Heart left ventricle (tissue), 16 donors: ENCODE data around the gene OSM. TPM values are rescaled to one million over a fixed set of nuclear protein-coding genes. Genes with fewer than 3 reads are reported as not detected.
A peak's percentile ranks its signal among the peaks of the same experiment; 100 is the strongest.
"Not testable (repeated sequence)": the region's sequence is repeated elsewhere in the genome, so short reads cannot be mapped to it uniquely, and the experiment has no call there.

Experiments
- ATAC-seq, 4 donors: fragments of 200-7000 bp; cut with Tn5 transposase; one replicate each; pipeline ENCODE4 v1.9.1; 2020 to 2022; ENCODE audit warnings: moderate library complexity in 4 of 4, mild to moderate bottlenecking in 3 of 4, moderate number of reproducible peaks in 1 of 4
- DNase-seq, 5 donors: peaks; one replicate each; pipeline ENCODE4 v3.0.0-alpha.2; 2020
- H3K27ac ChIP-seq, 12 donors: fragments of 200-600 bp; sonication (generic) in 4 of 12; one replicate each; pipeline versions ENCODE4 v1.5.0 to v1.8.0; 2016 to 2022; ENCODE audit warnings: mild to moderate bottlenecking in 2 of 12
- H3K27me3 ChIP-seq, 9 donors: fragments of 200-600 bp; sonication (generic) in 2 of 9; one replicate each; pipeline versions ENCODE4 v1.5.1 to v1.8.0; 2016 to 2022; ENCODE audit warnings: mild to moderate bottlenecking in 3 of 9
- H3K36me3 ChIP-seq, 9 donors: fragments of 200-600 bp; sonication (generic) in 2 of 9; one replicate each; pipeline versions ENCODE4 v1.5.0 to v1.8.0; 2018 to 2022; ENCODE audit warnings: mild to moderate bottlenecking in 2 of 9
- H3K4me1 ChIP-seq, 12 donors: fragments of 200-600 bp; sonication (generic) in 4 of 12; one replicate each; pipeline versions ENCODE4 v1.5.0 to v1.8.0; 2016 to 2022; ENCODE audit warnings: mild to moderate bottlenecking in 3 of 12
- H3K4me3 ChIP-seq, 12 donors: fragments of 200-600 bp; sonication (generic) in 4 of 12; one replicate each; pipeline versions ENCODE4 v1.5.0 to v1.8.0; 2017 to 2022; ENCODE audit warnings: mild to moderate bottlenecking in 9 of 12, moderate library complexity in 4 of 12
- H3K9me3 ChIP-seq, 12 donors: fragments of 200-600 bp; sonication (generic) in 4 of 12; one replicate each; pipeline versions ENCODE4 v1.5.0 to v1.8.0; 2016 to 2022; ENCODE audit warnings: mild to moderate bottlenecking in 1 of 12
- POLR2A ChIP-seq, 2 donors: fragments of 450-650 bp; IDR thresholded peaks; one replicate each; pipeline ENCODE4 v1.6.1; 2017; ENCODE audit warnings: antibody characterized with exemption in 2 of 2, mild to moderate bottlenecking in 2 of 2, moderate library complexity in 2 of 2
- WGBS, 4 donors: extraction: QIAGEN DNeasy Blood & Tissue Kit in 2 of 4; methylation state at CpG; one replicate each; pipeline versions ENCODE4 v1.1.5 to v1.1.7; 2013 to 2018; 5-methylcytosine and 5-hydroxymethylcytosine counted together
- intact Hi-C, 10 donors: fragments of 100-400 bp; cut with DNase I; formaldehyde crosslinking; loops; one replicate each; pipeline versions ENCODE4 v1.11.1 to v1.14.2; 2022
- polyA plus RNA-seq, 2 donors: library from polyadenylated mRNA; stranded (reverse); fragments of 200-250 nt; gene quantifications; one replicate each; pipeline ENCODE4 v1.2.3, GENCODE V29; 2013
- total RNA-seq, 9 donors: library from RNA; depleted of rRNA in 2 of 9; stranded (reverse); fragments of >200 nt in 2 of 9; fragmentation: NEBNext Ultra II Directional in 3 of 9; extraction: Animal tissue kit (Norgen Biotek cat#: 25700) in 3 of 9; gene quantifications; one replicate each; pipeline versions ENCODE4 v1.1.0 to v1.2.4, GENCODE V29; 2016 to 2023
- TF ChIP-seq, protein P1 (sequence below), 12 donors: fragments of 200-600 bp; sonication (generic) in 4 of 12; IDR thresholded peaks; one replicate each; pipeline versions ENCODE4 v1.5.0 to v1.8.0; 2018 to 2022; ENCODE audit warnings: antibody characterized with exemption in 12 of 12, mild to moderate bottlenecking in 5 of 12
- donor health status: ischemic (EF 13 %, LVEDD 7.1; RV severe dilation, severe dysfunction).
- donor health status: healthy with polysubstance abuse.
- donor health status: DM: no; HTN: yes; CAD: no.
- donor health status: DM: no; HTN: no; CAD: no.
- donor health status: ischemic (EF 25% LVEDD 6.9; RV normal size, moderate dysfunction).
- donor health status: ischemic (EF 25% LVEDD 5.7; RV mildly dilated, moderate dysfunction).
- donor health status: healthy.
- donor health status: DM: yes; HTN: yes; CAD: no.
- donor health status: ischemic (EF 35%, LVEDD 5.7; RV mildly dilated, moderate dysfunction).
- donor health status: nonischemic (EF 11% LVEDD 7.7; RV severe dilation, severe dysfunction).
- donor health status: DM: yes; HTN: yes; CAD: no.
- donor health status: PGD.
- donor health status: ischemic (EF 29% LVEDD 5.4; RV normal size, mild dysfunction).
- donor health status: nonischemic (EF 23%, LVEDD 6.1; RV moderate dilation, normal function).

OSM gene
- total and polyA plus RNA-seq, 11 donors, result 0.17 to 5.0 (median 0.27) TPM; not detected in 2

DNA sequence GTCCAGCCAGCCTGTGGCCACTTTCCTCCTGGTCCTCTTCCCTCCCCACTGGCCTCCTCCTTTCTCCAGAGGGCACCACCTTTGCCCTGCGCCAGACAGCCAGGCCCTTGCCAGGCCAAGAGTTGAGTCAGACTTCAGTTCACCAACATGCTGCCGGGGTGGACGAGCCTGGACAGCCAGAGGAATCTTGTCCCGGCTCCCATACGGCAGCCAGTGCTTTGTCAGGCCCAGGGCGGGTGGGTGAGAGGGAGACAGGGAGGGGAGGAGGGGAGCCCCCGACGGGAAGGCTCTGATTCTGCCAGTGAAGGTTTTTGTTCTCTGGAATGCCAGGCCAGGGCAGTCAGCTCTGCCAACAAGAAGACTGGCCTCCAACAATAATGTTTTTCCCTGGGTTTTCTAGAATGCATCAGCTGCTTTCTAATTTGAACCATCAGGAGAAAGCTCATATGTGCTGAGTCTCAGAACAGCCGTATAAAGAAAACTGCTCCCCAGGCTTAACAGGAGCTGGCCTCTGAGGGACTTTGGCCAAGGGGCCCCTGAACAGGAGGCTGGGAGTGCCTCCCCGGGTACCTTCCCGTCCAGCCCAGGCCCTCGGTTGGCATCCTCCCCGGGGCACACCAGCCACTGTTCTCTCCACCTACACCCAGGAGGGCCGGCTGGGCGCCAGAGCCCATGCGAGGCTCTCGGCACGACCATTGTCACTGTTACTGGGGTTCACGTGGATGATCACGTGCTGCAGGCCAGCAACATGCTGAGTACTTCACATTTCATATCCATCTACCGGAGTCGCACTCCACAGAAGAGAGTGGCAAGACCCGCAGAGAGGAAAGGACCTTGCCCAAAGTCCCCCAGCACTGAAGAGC, 48.7 kb downstream of the OSM start:
- H3K27me3 ChIP-seq, result peaks cover 3 to 59% (median 19%) of the 10 kb centered on the region in 9 donors
- H3K36me3 ChIP-seq, result no peaks in the 10 kb centered on the region
- ATAC-seq, result no peak
- TF ChIP-seq POLR2A (IDR thresholded peaks at IDR 0.05), result no peak
- TF ChIP-seq, protein P1, sequence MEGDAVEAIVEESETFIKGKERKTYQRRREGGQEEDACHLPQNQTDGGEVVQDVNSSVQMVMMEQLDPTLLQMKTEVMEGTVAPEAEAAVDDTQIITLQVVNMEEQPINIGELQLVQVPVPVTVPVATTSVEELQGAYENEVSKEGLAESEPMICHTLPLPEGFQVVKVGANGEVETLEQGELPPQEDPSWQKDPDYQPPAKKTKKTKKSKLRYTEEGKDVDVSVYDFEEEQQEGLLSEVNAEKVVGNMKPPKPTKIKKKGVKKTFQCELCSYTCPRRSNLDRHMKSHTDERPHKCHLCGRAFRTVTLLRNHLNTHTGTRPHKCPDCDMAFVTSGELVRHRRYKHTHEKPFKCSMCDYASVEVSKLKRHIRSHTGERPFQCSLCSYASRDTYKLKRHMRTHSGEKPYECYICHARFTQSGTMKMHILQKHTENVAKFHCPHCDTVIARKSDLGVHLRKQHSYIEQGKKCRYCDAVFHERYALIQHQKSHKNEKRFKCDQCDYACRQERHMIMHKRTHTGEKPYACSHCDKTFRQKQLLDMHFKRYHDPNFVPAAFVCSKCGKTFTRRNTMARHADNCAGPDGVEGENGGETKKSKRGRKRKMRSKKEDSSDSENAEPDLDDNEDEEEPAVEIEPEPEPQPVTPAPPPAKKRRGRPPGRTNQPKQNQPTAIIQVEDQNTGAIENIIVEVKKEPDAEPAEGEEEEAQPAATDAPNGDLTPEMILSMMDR (IDR thresholded peaks at IDR 0.05), result no peak
- no peak overlapping the region for H3K27ac ChIP-seq
- intact Hi-C loops, result no loop called here
- peaks cover 0 to 27% (median under 1%) of the 10 kb centered on the region in 12 donors for H3K4me1 ChIP-seq
- no peaks in the 10 kb centered on the region for H3K9me3 ChIP-seq
- H3K4me3 ChIP-seq, result no peak overlapping the region
- 77 to 83% (median 82%) methylated on average over 20 to 23 of the region's 23 CpGs for WGBS, 4 donors
- DNase-seq, result peak in 1 of 5 donors; percentile 61

DNA sequence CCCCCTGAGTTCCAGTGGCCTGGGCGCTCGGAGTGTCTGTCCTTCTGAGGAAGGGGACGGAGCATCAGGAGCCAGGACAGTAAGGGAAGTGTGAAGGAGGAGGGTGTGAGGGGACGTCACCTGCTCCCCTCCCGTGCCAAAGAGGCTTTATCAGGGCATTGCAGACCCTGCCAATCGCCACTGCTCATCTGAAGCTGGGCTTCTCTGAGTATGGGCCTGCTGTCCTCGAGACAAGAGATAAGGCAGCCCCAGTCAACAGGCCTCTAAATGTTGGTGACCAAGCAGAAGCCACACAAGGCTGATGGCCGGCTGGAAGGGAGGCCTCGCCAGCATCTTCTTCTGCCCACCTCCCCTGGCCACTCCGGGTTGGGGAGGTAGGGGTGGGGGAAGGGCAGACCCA, 49.9 kb downstream of the OSM start:
- H3K4me1 ChIP-seq, result peaks cover 0 to 37% (median 2%) of the 10 kb centered on the region in 12 donors
- intact Hi-C loops, result no loop called here
- no peak overlapping the region for H3K27ac ChIP-seq
- H3K27me3 ChIP-seq, result peaks cover 3 to 50% (median 12%) of the 10 kb centered on the region in 9 donors
- WGBS, 4 donors, result 66 to 90% (median 69%) methylated on average over 7 to 10 of the region's 10 CpGs
- no peaks in the 10 kb centered on the region for H3K36me3 ChIP-seq
- H3K9me3 ChIP-seq, result no peaks in the 10 kb centered on the region
- no peak for ATAC-seq
- no peak overlapping the region for H3K4me3 ChIP-seq
- TF ChIP-seq POLR2A (IDR thresholded peaks at IDR 0.05), result no peak
- TF ChIP-seq, protein P1 (IDR thresholded peaks at IDR 0.05), result no peak
- DNase-seq, result peak in 1 of 5 donors; percentile 33

DNA sequence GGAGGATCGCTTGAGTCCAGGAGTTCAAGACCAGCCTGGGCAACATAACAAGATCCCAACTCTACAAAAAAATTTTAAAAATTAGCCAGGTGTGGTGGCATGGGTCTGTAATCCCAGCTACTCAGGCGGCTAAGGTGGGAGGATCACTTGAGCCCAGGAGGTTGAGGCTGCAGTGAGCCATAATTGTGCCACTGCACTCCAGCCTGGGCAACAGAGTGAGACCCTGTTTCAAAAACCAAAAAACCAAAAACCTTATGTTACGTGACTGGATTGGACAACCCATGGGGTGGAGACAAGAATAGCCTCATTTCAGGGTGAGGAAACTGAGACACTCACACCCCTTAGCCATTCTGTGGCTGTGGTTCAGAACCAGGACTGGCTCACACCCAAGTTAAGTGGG, 50.4 kb downstream of the OSM start:
- H3K4me3 ChIP-seq, H3K27ac ChIP-seq, ATAC-seq, H3K9me3 ChIP-seq, intact Hi-C loops, DNase-seq, H3K36me3 ChIP-seq: not testable (repeated sequence)
- H3K4me1 ChIP-seq, result peaks cover 0 to 33% (median 2%) of the 10 kb centered on the region in 12 donors
- WGBS, 4 donors, result 85 to 100% (median 95%) methylated on average over 3 of the region's 3 CpGs
- peaks cover 3 to 46% (median 10%) of the 10 kb centered on the region in 9 donors for H3K27me3 ChIP-seq

DNA sequence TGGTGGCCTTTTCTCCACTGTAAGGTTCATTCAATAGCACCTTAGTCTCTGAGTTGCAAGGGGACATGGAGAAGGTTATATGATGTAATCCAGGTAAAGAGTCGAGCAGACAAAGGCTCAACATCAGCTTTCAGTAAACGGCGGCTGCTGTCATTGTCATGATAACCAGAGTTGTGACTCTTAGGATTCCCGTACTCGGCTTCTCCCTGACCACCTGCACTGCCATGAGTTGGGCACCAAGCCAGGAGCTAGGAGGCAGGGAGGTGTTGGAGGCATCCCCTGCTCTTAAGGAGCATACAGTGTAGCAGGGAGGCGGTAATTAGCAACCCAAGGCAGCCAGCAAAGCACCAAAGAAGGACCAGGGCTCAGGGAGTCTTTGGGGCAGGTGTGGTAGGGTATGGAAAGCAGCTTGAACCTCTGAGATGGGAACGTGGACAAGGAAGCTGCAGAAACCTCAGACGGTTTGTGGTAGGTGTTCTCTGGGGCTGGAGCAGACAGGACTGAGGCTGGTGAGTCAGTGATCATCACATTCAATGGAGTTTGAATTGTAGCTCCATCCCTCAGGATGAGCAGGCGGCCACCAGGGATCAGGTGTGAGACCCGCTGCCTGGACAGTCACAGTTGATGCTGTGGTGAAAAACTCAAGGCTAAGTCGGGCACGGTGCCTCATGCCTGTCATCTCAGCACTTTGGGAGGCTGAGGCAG, 51.8 kb downstream of the OSM start:
- peaks cover 0 to 22% (median 2%) of the 10 kb centered on the region in 12 donors for H3K4me1 ChIP-seq
- TF ChIP-seq, protein P1 (IDR thresholded peaks at IDR 0.05), result no peak
- no peaks in the 10 kb centered on the region for H3K9me3 ChIP-seq
- no peaks in the 10 kb centered on the region for H3K36me3 ChIP-seq
- ATAC-seq (no peak), DNase-seq (no peak)
- 56 to 67% (median 61%) methylated on average over 12 of the region's 12 CpGs for WGBS, 4 donors
- H3K27ac ChIP-seq, result no peak overlapping the region
- H3K4me3 ChIP-seq, result no peak overlapping the region
- H3K27me3 ChIP-seq, result peaks cover 0 to 32% (median 3%) of the 10 kb centered on the region in 9 donors
- intact Hi-C loops, result loop anchor here in 1 of 10 donors (5.0 kb wide), 1 partner anchor 32 kb away; the partner anchor contains the start of gene LIF
